H1 (cell line): ENCODE data around the gene DYRK1A.

Source experiments
- CBX8 ChIP-seq: fragments of 300-800, 300-1000 bp; sonication (generic); IDR thresholded peaks from 2 replicates; pipeline ENCODE4 v1.7.1; 2016; ENCODE audit warnings: low read depth, low read length, borderline replicate concordance
- CHD2 ChIP-seq: IDR thresholded peaks from 2 replicates; pipeline ENCODE4 v1.6.1; 2012; ENCODE audit warnings: low read length, improper control_type of control experiment
- EZH2 ChIP-seq: fragments of 200-600 bp; sonication (generic); IDR thresholded peaks from 2 replicates; pipeline ENCODE4 v1.7.1; 2012; ENCODE audit warnings: low read depth, mild to moderate bottlenecking, moderate library complexity, low read length, inconsistent platforms; ENCODE audit not compliant: severe bottlenecking
- JUND ChIP-seq: IDR thresholded peaks from 2 replicates; pipeline ENCODE4 v1.6.1; 2011; ENCODE audit warnings: mild to moderate bottlenecking, improper control_type of control experiment, low read length
- NRF1 ChIP-seq: IDR thresholded peaks from 2 replicates; pipeline ENCODE4 v1.6.1; 2011; ENCODE audit warnings: mild to moderate bottlenecking, low read depth, low read length, improper control_type of control experiment
- SIN3A ChIP-seq, 2 experiments: IDR thresholded peaks in 1 of 2; conservative IDR thresholded peaks in 1 of 2; 2 replicates each; pipeline ENCODE4 v1.6.1; 2011 to 2012; ENCODE audit warnings: low read length in 2 of 2, improper control_type of control experiment in 1 of 2, low read depth in 1 of 2, mild to moderate bottlenecking in 1 of 2
- TAF1 ChIP-seq: IDR thresholded peaks from 2 replicates; pipeline ENCODE4 v1.6.1; 2011; ENCODE audit warnings: mild to moderate bottlenecking, low read depth, low read length
- TCF12 ChIP-seq: IDR thresholded peaks from 2 replicates; pipeline ENCODE4 v1.6.1; 2011; ENCODE audit warnings: low read depth, mild to moderate bottlenecking, low read length
- TEAD4 ChIP-seq: IDR thresholded peaks from 2 replicates; pipeline ENCODE4 v1.6.1; 2012; ENCODE audit warnings: low read depth, low read length, inconsistent platforms, mixed read lengths
- TF ChIP-seq, protein P1 (sequence below), 3 experiments: IDR thresholded peaks; 1 replicate in 2 of 3; 2 replicates in 1 of 3; pipeline versions ENCODE4 v1.5.1 to v1.6.1; 2011; ENCODE audit warnings: low read length in 3 of 3, mild to moderate bottlenecking in 3 of 3, inconsistent platforms in 2 of 3, low read depth in 1 of 3, moderate library complexity in 1 of 3; ENCODE audit not compliant: insufficient read depth in 1 of 3; ENCODE audit errors: control extremely low read depth in 1 of 3
- TF ChIP-seq, protein P2 (sequence below): IDR thresholded peaks from 2 replicates; pipeline ENCODE4 v1.6.1; 2012; ENCODE audit warnings: inconsistent platforms
- TF ChIP-seq, protein P3 (sequence below): IDR thresholded peaks from 2 replicates; pipeline ENCODE4 v1.6.1; 2011; ENCODE audit warnings: low read length, improper control_type of control experiment

DNA sequence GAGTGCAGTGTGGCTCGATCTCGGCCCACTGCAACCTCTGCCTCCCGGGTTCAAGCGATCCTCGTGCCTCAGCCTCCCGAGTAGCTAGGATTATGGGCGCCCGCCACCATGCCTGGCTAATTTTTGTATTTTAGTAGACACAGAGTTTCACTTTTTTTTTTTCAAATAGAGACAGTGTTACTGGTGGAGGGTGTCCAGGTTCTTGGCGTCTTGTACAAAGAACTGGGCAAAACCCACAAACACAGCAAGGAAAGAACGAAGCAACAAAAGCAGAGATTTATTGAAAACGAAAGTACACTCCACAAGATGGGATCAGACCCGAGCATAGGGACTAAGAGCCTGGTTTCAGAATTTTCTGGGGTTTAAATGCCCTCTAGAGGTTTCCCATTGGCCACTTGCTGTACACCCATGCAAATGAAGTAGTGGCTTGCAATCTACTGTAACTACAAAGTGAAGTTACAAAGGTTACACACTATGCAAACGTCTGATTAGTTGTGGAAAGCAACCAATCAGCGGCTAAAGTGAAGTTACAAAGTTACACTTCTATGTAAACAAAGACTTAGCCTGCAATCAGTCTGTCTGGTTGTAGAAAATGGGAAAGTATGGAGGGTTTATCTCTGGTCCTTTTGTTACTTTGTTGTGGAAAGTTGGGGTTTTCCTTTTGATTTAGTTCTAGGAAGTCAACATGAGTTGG, 199.1 kb downstream of the DYRK1A start:
- TF ChIP-seq, protein P1, sequence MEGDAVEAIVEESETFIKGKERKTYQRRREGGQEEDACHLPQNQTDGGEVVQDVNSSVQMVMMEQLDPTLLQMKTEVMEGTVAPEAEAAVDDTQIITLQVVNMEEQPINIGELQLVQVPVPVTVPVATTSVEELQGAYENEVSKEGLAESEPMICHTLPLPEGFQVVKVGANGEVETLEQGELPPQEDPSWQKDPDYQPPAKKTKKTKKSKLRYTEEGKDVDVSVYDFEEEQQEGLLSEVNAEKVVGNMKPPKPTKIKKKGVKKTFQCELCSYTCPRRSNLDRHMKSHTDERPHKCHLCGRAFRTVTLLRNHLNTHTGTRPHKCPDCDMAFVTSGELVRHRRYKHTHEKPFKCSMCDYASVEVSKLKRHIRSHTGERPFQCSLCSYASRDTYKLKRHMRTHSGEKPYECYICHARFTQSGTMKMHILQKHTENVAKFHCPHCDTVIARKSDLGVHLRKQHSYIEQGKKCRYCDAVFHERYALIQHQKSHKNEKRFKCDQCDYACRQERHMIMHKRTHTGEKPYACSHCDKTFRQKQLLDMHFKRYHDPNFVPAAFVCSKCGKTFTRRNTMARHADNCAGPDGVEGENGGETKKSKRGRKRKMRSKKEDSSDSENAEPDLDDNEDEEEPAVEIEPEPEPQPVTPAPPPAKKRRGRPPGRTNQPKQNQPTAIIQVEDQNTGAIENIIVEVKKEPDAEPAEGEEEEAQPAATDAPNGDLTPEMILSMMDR (IDR thresholded peaks at IDR 0.05; ENCODE audit: control extremely low read depth in 1 of 3, insufficient read depth in 1 of 3, low read depth in 1 of 3, low read length in 3 of 3) = no peak
- TF ChIP-seq TEAD4 (no peak), NRF1 (no peak), JUND (no peak), SIN3A (conservative IDR thresholded peaks at IDR 0.05 in 1 of 2, IDR thresholded peaks at IDR 0.05 in 1 of 2; ENCODE audit: low read depth in 1 of 2, low read length in 2 of 2) (no peak), TAF1 (no peak), CBX8 (no peak), CHD2 (no peak), TCF12 (no peak), EZH2 (no peak)
- TF ChIP-seq, protein P2, sequence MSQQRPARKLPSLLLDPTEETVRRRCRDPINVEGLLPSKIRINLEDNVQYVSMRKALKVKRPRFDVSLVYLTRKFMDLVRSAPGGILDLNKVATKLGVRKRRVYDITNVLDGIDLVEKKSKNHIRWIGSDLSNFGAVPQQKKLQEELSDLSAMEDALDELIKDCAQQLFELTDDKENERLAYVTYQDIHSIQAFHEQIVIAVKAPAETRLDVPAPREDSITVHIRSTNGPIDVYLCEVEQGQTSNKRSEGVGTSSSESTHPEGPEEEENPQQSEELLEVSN = no peak
- TF ChIP-seq, protein P3, sequence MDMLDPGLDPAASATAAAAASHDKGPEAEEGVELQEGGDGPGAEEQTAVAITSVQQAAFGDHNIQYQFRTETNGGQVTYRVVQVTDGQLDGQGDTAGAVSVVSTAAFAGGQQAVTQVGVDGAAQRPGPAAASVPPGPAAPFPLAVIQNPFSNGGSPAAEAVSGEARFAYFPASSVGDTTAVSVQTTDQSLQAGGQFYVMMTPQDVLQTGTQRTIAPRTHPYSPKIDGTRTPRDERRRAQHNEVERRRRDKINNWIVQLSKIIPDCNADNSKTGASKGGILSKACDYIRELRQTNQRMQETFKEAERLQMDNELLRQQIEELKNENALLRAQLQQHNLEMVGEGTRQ = no peak
